B cell (primary cell): ENCODE measurements around the gene TELO2.

Experiments
- EZH2 ChIP-seq: IDR thresholded peaks from 2 replicates; pipeline ENCODE4 v1.6.1; 2012; ENCODE audit warnings: borderline replicate concordance, low read depth, mild to moderate bottlenecking, moderate library complexity, low read length; ENCODE audit not compliant: insufficient read depth, poor library complexity, severe bottlenecking
- TF ChIP-seq, protein P1 (sequence below): fragments of 200-600 bp; IDR thresholded peaks from one replicate; pipeline ENCODE4 v1.8.0; 2022; ENCODE audit warnings: antibody characterized with exemption, mild to moderate bottlenecking

DNA sequence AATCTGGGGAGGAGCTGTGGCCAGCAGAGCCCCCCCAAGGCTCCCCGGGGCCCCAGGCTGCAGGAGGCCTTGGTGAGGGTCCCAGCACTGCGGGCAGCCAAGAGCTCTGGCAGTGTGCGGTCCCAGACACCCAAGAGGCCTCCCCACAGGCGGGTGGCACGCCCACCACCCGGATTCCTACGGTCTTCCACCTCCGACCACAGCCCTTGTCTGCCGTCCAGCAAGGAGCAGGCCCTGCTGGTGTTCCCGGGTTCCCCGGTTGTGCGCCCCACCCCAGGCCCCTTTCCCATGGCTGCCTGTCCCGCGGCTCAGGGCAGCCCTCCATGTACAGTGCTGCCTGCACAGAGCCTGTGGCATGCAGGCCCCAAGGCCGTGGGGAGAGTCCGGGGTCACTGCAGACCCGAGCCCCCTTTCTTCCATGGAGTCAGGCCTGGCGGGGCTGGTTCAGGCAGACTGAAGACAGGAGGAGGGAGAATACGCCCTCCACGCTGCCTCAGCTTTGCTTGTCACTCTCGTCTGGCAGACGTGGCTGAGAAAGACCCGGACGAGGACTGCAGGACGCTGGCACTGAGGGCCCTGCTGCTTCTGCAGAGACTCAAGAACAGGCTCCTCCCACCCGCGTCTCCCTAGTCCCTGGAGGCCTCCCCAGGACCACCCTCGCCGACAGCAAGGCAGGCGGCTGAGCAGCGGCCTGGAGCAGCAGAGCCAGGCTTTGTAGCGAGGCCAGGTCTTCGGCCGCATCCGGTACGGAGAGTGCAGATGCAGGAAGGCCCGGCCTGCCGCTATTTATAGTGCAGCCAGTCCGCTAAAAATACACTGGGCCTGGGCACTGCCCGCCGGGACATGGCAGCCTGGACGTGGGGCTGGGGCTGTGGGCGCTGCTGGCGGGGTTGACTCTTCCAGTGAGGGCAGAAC lies 16.4 kb downstream of the TELO2 start:
- TF ChIP-seq, protein P1, sequence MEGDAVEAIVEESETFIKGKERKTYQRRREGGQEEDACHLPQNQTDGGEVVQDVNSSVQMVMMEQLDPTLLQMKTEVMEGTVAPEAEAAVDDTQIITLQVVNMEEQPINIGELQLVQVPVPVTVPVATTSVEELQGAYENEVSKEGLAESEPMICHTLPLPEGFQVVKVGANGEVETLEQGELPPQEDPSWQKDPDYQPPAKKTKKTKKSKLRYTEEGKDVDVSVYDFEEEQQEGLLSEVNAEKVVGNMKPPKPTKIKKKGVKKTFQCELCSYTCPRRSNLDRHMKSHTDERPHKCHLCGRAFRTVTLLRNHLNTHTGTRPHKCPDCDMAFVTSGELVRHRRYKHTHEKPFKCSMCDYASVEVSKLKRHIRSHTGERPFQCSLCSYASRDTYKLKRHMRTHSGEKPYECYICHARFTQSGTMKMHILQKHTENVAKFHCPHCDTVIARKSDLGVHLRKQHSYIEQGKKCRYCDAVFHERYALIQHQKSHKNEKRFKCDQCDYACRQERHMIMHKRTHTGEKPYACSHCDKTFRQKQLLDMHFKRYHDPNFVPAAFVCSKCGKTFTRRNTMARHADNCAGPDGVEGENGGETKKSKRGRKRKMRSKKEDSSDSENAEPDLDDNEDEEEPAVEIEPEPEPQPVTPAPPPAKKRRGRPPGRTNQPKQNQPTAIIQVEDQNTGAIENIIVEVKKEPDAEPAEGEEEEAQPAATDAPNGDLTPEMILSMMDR, result no peak
- no peak for TF ChIP-seq EZH2
